Hematopoietic multipotent progenitor cell treated with erythropoietin and hydrocortisone succinate and interleukin-3 and kit ligand, for 17 days (in vitro differentiated cells): ENCODE data around the gene KPTN.
A peak's percentile ranks its signal among the peaks of the same experiment; 100 is the strongest.

ENCODE experiments used
- DNase-seq: peaks from one replicate; pipeline ENCODE4 v3.0.0-alpha.2; 2015; ENCODE audit warnings: low spot score

KPTN gene

DNA sequence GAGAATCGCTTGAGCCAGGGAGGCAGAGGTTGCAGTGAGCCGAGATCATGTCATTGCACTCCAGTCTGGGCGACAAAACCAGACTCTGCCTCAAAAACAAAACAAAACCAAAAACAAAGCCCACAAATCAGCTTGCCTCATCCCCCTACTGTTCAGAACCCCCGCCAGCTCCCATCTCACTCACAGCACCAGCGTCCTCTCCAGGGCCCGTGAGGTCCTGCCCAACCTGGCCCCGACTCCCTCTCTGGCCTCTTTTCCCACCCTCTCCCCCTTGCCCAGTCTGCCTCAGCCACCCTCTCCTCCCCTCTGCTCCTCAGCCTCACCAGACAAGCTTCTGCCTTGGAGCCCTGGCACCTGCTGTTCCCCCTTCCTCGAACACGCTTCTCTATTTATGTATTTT lies 16.1 kb downstream of the KPTN start:
- DNase-seq: no peak

DNA sequence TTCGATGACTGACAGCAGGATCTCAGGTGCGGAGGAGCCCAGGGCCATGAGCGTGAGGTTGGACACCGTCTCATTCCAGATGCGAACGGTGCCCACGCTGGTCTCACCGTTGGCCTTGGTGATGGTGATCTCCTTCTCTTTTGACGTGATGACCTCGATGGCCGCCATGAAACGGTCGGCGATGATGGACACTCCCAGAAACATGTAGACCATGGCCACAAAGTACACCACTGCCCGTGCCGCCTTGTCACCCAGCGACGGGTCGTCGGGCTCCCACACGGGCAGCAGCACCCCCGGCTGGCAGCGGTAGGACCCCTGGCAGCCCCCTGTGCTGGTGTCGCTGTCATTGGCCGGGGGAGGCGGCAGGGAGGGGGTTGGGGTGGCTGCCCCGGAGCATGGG lies 18.1 kb downstream of the KPTN start:
- DNase-seq: no peak

GRCh38 chr19:47464675-47465419 lies 19.2 kb downstream of the KPTN start:
- no peak for DNase-seq

DNA sequence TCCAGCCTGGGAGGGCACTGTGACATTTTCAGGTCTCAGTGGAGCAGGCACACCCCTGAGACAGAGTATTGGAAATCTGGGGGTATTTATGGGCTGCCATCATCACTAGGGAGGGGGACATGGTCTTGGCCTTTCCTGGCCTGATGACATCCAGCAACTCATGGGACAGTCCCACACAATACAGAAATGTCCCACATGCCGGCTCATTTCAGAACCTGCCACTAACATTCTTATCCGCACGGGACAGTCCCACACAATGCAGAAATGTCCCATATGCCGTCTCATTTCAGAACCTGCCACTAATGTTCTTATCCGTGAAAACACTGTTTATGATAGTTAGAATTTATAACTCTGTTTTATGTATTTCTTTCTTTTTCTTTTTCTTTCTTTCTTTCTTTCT lies 22.1 kb downstream of the KPTN start:
- DNase-seq: no peak

DNA sequence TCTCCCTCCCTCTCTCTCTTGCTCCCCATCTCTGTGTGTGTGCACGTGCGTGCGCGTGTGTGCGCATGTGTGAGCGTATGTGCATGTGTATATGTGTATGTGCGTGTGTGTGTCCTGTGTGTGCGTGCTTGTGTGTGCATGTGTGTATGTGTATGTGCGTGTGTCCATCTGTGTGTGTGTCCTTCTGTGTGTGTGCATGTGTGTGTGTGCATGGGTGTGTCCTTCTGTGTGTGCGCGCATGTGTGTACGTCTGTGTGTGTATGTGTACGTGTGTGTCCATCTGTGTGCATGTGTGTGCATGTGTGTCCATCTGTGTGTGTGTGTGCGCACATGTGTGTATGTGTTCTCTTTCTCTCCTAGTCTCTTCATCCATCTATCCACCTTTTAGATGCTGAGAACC lies 24.5 kb downstream of the KPTN start:
- DNase-seq: no peak

DNA sequence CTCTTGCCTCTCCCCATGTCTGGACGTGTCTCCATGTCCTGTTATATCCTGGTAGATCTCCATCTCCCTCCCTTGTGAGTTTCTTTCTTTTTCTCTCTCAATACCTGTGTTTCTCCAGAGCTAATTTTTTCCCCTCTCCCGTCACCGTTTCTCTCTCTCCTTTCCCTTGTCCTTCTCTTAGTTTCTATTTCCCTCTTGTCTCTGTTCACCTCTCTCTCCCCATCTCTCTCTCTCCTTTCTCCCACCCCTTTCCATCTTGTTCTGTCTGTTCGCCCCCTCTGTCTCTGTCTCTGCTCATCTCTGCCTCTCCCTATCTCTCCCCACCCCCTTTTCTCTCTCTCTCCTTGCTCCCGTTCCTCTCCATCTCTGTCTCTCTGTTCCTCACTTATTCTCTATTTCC lies 25.3 kb downstream of the KPTN start:
- DNase-seq: no peak

DNA sequence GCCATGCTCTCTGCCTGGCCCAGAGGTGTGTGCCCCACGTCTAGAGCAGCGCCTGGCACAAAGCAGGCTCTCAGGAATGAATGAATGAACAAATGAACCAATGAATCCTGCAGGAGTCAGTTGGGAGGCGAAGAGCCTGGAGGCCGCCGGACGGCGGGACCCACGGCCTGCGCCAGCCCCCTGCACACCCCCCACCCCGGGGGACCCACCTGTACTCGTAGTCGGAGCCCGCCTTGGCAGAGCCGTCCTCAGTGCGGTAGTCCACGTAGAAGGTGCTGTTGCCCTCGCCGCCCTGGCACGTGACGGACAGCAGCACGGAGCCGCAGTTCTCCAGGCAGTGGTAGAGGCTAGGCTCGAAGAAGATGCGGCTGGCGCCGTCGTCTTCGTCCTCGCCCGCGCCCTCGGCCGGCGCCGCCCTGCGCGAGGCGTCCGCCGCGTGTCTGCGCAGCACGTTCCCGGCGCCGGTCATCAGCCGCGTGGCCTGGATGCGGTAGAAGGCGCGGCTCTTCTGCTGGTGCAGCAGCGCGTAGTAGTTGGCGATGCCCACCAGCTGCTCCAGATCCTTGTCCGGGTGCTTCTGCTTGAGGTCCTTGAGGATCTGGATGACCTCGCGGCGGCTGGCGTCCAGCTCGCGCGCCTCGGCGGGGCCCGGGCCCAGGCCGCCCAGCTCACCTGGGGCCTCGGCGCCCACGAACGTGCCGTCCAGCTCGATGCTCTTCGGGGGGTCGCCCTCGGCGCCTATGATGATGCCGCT lies 27.1 kb downstream of the KPTN start:
- no peak for DNase-seq

DNA sequence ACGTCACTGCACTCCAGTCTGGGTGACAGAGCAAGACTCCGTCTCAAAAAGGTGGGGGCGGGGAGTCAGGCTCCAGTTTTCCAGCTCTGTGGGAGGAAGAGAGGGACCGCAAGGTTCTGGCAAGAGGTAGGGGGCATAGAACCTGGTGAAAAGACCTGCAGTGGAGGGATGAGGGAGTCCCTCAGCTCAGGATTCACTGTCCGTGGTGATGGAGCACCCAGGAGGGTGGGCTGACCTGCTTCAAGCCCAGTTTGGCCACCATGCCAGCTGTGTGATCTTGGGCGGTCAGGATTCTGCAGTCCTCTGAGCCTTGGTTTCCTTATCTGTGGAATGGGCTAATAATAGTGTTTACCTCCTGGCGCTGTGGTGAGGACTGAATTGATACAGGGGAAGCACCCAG lies 33.5 kb downstream of the KPTN start:
- no peak for DNase-seq

- no peak for DNase-seq
Measured at GRCh38 chr19:47448360-47448727, 35.7 kb downstream of the KPTN start.

GRCh38 chr19:47447470-47448359 lies 36.3 kb downstream of the KPTN start:
- DNase-seq: peak; percentile 82

DNA sequence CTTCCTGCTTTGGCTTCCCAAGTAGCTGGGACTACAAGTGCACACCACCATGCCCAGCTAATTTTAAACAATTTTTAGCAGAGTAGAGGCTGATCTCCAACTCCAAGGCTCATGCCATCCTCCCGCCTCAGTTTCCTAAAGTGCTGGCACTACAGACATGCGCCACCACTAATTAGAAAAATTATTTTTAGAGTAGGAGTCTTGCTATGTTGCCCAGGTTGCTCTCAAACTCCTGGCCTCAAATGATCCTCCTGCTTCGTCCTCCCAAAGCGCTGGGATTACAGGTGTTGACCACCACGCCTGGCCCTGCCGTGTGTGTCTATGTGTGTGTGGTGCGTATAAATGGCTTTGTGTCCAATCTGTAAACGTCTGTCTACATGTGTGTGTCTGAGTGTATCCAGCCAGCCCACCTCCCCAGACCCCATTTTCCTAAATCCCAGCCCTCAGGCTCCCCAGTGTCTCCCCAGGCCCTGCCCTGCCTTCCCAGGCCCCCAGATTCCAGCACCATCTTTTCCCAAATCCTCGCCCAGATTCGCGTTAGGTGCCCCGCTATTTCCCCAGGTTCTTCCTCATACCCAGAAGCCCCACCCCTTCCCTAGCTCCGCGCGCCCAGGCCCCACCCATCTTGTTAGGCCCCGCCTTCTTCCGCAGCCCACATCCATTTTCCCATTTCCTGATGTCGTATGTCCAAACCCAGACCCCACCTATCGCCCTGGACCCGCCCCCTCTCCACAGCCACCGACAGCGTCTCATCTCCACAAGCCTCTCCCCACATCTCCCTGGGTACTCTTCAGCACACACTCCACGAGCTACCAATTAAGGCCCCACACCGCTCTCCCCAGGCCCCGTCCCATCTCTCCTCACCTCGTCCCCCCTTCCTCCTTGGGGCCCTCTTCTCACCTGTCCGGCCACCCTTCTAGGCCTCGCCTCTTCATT lies 37.2 kb downstream of the KPTN start:
- peak; percentile 31 for DNase-seq

GRCh38 chr19:47445937-47446402 lies 38.0 kb downstream of the KPTN start:
- no peak for DNase-seq

- DNase-seq: no peak
Measured at GRCh38 chr19:47445527-47445926, 38.5 kb downstream of the KPTN start.

DNA sequence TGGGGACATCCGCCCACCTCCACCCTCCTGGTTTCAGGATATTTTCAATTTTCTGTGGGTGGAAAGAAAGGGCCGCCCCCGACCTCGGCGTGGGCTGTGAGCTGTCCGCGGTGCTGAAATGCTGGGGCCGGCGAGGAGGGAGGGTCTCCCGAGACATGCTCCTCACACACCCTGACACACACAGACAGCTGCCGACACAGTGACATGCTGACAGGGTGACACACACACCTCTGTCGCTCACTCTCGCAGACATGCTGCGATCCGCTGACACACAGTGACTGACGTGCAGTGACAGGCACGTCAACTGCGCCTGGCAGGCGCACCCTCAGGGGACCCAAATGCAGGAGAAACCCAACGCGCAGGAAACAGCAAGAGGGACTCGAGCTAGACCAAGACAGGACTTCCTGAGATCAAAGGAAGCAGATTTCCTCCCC lies 39.6 kb downstream of the KPTN start:
- DNase-seq: no peak

DNA sequence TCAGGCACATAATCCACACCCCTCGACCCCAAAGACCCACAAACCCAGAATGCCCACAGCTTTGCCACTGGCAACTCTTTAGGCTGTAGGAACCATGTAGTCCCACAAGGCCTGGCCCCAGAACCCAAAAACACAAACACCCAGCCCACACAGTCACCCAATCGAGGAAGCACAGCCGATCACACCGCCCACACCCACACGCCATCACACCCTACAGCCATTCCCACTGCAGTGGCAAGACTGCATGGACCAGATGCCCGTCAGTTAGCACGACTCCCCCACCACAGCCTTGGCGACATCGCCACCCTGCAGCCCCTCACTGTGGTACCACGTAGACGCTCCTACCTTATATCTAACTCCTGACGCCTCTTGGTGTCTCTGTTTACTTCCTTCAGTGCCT lies 40.7 kb downstream of the KPTN start:
- no peak for DNase-seq

GRCh38 chr19:47438793-47439220 lies 45.2 kb downstream of the KPTN start:
- DNase-seq: no peak

DNA sequence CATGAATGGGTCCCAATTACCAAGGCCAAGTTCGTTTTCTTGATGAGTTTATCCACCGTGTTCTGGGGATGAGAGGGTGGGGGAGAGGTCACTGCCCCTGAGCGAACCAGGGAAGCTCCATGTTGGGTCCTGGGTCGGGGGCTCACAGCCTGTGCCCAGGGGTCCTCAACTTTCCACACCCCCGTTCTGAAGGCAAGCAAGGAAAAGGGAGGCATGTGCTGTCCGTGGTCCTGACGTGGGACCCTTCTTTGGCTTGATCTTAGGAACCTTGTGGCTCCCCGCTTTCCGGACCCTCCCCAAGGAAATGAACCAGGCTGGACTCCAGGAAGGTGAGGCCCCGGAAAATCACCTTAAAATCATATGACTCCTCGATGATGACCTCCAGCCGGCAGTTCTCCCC lies 46.5 kb downstream of the KPTN start:
- DNase-seq: no peak

DNA sequence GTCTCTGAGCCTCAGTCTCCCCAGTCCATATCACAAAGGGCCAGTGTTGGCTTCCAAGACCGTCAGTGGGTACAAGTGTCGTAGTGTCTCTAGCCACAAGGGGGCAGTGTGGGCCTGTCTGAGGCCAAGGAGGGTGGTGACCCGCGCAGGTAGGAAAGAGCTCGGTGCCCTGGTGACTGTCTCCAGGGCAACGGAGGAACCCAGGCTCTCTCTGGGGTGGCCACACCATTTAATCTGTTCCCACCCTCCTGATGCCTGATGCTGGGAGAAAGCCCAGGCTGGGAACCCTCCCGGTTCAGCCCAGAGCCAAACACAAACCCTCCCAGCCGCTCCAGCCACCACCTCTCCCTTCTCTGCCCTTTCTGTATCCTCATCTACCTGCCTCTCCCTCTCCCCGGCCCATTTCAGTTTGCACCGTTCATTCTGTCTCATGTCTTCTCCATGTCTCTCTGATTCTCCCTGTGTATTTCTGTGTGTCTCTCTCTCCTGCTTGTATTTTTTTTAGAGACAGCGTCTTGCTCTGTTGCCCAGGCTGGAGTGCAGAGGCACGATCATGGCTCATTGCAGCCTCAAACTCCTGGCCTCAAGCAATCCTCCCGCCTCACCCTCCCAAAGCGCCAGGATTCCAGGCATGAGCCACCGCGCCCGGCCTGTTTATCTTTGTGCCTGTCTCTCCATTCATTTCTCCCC lies 47.2 kb downstream of the KPTN start:
- peak; percentile 89 for DNase-seq

GRCh38 chr19:47435883-47436417 lies 48.1 kb downstream of the KPTN start:
- no peak for DNase-seq

DNA sequence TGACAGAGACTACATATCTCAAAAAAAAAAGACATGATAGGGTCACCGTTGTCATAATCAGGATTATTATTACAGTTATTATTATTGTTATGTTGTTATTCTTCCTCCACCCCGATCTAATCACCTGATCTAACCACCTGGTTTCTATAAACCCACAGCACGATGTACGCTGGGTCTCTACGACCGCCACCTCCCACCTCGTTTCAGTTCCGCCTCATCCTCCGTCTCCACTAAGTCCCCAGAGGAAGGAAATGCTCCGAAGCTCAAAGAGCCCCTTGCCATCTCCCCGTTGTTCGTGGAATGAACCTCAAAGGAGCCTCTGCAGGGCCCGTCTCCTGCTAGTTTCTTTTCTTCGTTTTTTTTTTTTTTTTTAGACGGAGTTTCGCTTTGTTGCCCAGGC lies 48.8 kb downstream of the KPTN start:
- no peak for DNase-seq

- DNase-seq: no peak
Measured at GRCh38 chr19:47434088-47434487, 49.9 kb downstream of the KPTN start.
